Activated naive CD4-positive, alpha-beta T cell treated with anti-CD3 and anti-CD28 coated beads, Interleukin-2, amount 50 U/mL, for 24 hours (primary cell): ENCODE measurements around the gene NRG3.
"Not testable (repeated sequence)": the region's sequence is repeated elsewhere in the genome, so short reads cannot be mapped to it uniquely, and the experiment has no call there.

ENCODE experiments used
- H3K27ac Mint-ChIP-seq: one replicate; pipeline ENCODE4 v1.8.0; 2021; ENCODE audit warnings: mild to moderate bottlenecking, mixed read lengths
- H3K27me3 Mint-ChIP-seq: one replicate; pipeline ENCODE4 v1.8.0; 2021; ENCODE audit warnings: mixed read lengths
- H3K36me3 Mint-ChIP-seq: one replicate; pipeline ENCODE4 v1.8.0; 2021; ENCODE audit warnings: mixed read lengths
- H3K4me1 Mint-ChIP-seq: one replicate; pipeline ENCODE4 v1.8.0; 2021; ENCODE audit warnings: mixed read lengths
- H3K4me3 Mint-ChIP-seq: one replicate; pipeline ENCODE4 v1.8.0; 2021; ENCODE audit warnings: mild to moderate bottlenecking, mixed read lengths
- H3K9me3 Mint-ChIP-seq: one replicate; pipeline ENCODE4 v1.8.0; 2021; ENCODE audit warnings: mixed read lengths

Gene NRG3

GRCh38 chr10:82932451-82932850 lies 1057.5 kb downstream of the NRG3 start:
- H3K9me3 Mint-ChIP-seq: no peaks in the 10 kb centered on the region

GRCh38 chr10:82934429-82934828 lies 1059.4 kb downstream of the NRG3 start:
- no peaks in the 10 kb centered on the region for H3K36me3 Mint-ChIP-seq

More at GRCh38 chr10:82932451-82932850, 1057.5 kb downstream of the NRG3 start:
- Mint-ChIP-seq H3K4me3 (no peak overlapping the region), H3K27me3 (no peaks in the 10 kb centered on the region), H3K27ac (no peak overlapping the region), H3K4me1 (no peaks in the 10 kb centered on the region), H3K36me3 (no peaks in the 10 kb centered on the region)

GRCh38 chr10:82934947-82935346 lies 1060.0 kb downstream of the NRG3 start:
- H3K36me3 Mint-ChIP-seq: no peaks in the 10 kb centered on the region
- no peaks in the 10 kb centered on the region for H3K9me3 Mint-ChIP-seq
- no peak overlapping the region for H3K4me3 Mint-ChIP-seq

More at GRCh38 chr10:82934429-82934828, 1059.4 kb downstream of the NRG3 start:
- H3K4me1 Mint-ChIP-seq: no peaks in the 10 kb centered on the region
- H3K4me3 Mint-ChIP-seq: no peak overlapping the region
- no peaks in the 10 kb centered on the region for H3K27me3 Mint-ChIP-seq
- H3K27ac Mint-ChIP-seq: no peak overlapping the region
- no peaks in the 10 kb centered on the region for H3K9me3 Mint-ChIP-seq

GRCh38 chr10:82938331-82938730 lies 1063.3 kb downstream of the NRG3 start:
- Mint-ChIP-seq H3K9me3 (no peaks in the 10 kb centered on the region), H3K4me1 (no peaks in the 10 kb centered on the region), H3K36me3 (no peaks in the 10 kb centered on the region), H3K27ac (no peak overlapping the region), H3K27me3 (no peaks in the 10 kb centered on the region), H3K4me3 (no peak overlapping the region)

More at GRCh38 chr10:82934947-82935346, 1060.0 kb downstream of the NRG3 start:
- H3K4me1 Mint-ChIP-seq: no peaks in the 10 kb centered on the region
- H3K27ac Mint-ChIP-seq: no peak overlapping the region
- no peaks in the 10 kb centered on the region for H3K27me3 Mint-ChIP-seq

GRCh38 chr10:82942286-82943099 lies 1067.5 kb downstream of the NRG3 start:
- H3K4me1 Mint-ChIP-seq: no peaks in the 10 kb centered on the region
- no peaks in the 10 kb centered on the region for H3K36me3 Mint-ChIP-seq
- no peak overlapping the region for H3K4me3 Mint-ChIP-seq

GRCh38 chr10:82943142-82943541 lies 1068.1 kb downstream of the NRG3 start:
- Mint-ChIP-seq H3K27me3 (no peaks in the 10 kb centered on the region), H3K9me3 (peaks cover 4% of the 10 kb centered on the region), H3K4me1 (no peaks in the 10 kb centered on the region), H3K4me3 (no peak overlapping the region), H3K36me3 (no peaks in the 10 kb centered on the region), H3K27ac (no peak overlapping the region)

More at GRCh38 chr10:82942286-82943099, 1067.5 kb downstream of the NRG3 start:
- H3K27me3 Mint-ChIP-seq: no peaks in the 10 kb centered on the region
- H3K9me3 Mint-ChIP-seq: peaks cover 4% of the 10 kb centered on the region
- H3K27ac Mint-ChIP-seq: no peak overlapping the region

GRCh38 chr10:82949816-82950575 lies 1075.0 kb downstream of the NRG3 start:
- no peak overlapping the region for H3K27ac Mint-ChIP-seq
- H3K9me3 Mint-ChIP-seq: peaks cover 4% of the 10 kb centered on the region
- H3K36me3 Mint-ChIP-seq: no peaks in the 10 kb centered on the region

GRCh38 chr10:82953331-82953730 lies 1078.3 kb downstream of the NRG3 start:
- Mint-ChIP-seq H3K27me3 (no peaks in the 10 kb centered on the region), H3K36me3 (no peaks in the 10 kb centered on the region), H3K9me3 (no peaks in the 10 kb centered on the region), H3K4me1 (no peaks in the 10 kb centered on the region), H3K27ac (no peak overlapping the region), H3K4me3 (no peak overlapping the region)

More at GRCh38 chr10:82949816-82950575, 1075.0 kb downstream of the NRG3 start:
- Mint-ChIP-seq H3K27me3 (no peaks in the 10 kb centered on the region), H3K4me3 (no peak overlapping the region), H3K4me1 (no peaks in the 10 kb centered on the region)

- Mint-ChIP-seq H3K36me3 (no peaks in the 10 kb centered on the region), H3K9me3 (no peaks in the 10 kb centered on the region), H3K4me1 (no peaks in the 10 kb centered on the region), H3K4me3 (no peak overlapping the region), H3K27ac (no peak overlapping the region), H3K27me3 (no peaks in the 10 kb centered on the region)
These were observed 1078.9 kb downstream of the NRG3 start for GRCh38 chr10:82953909-82954308.

- not testable (repeated sequence) for H3K4me1 Mint-ChIP-seq, H3K27ac Mint-ChIP-seq, H3K4me3 Mint-ChIP-seq, H3K27me3 Mint-ChIP-seq, H3K9me3 Mint-ChIP-seq, H3K36me3 Mint-ChIP-seq
These were observed 1085.5 kb downstream of the NRG3 start for GRCh38 chr10:82960421-82961060.

- H3K27me3 Mint-ChIP-seq: no peaks in the 10 kb centered on the region
- no peaks in the 10 kb centered on the region for H3K36me3 Mint-ChIP-seq
- no peak overlapping the region for H3K4me3 Mint-ChIP-seq
- H3K9me3 Mint-ChIP-seq: no peaks in the 10 kb centered on the region
- no peak overlapping the region for H3K27ac Mint-ChIP-seq
- H3K4me1 Mint-ChIP-seq: no peaks in the 10 kb centered on the region
These were observed 1086.9 kb downstream of the NRG3 start for GRCh38 chr10:82961864-82962263.

- no peaks in the 10 kb centered on the region for H3K4me1 Mint-ChIP-seq
- H3K36me3 Mint-ChIP-seq: no peaks in the 10 kb centered on the region
- H3K9me3 Mint-ChIP-seq: no peaks in the 10 kb centered on the region
- no peak overlapping the region for H3K27ac Mint-ChIP-seq
- no peak overlapping the region for H3K4me3 Mint-ChIP-seq
- H3K27me3 Mint-ChIP-seq: no peaks in the 10 kb centered on the region
These were observed 1091.1 kb downstream of the NRG3 start for GRCh38 chr10:82966130-82966529.

- no peak overlapping the region for H3K4me3 Mint-ChIP-seq
- no peaks in the 10 kb centered on the region for H3K27me3 Mint-ChIP-seq
- H3K4me1 Mint-ChIP-seq: no peaks in the 10 kb centered on the region
- no peaks in the 10 kb centered on the region for H3K9me3 Mint-ChIP-seq
- no peak overlapping the region for H3K27ac Mint-ChIP-seq
- H3K36me3 Mint-ChIP-seq: no peaks in the 10 kb centered on the region
These were observed 1093.5 kb downstream of the NRG3 start for GRCh38 chr10:82968533-82968932.

- no peak overlapping the region for H3K4me3 Mint-ChIP-seq
- H3K36me3 Mint-ChIP-seq: no peaks in the 10 kb centered on the region
- no peaks in the 10 kb centered on the region for H3K27me3 Mint-ChIP-seq
- no peak overlapping the region for H3K27ac Mint-ChIP-seq
- H3K9me3 Mint-ChIP-seq: no peaks in the 10 kb centered on the region
- H3K4me1 Mint-ChIP-seq: no peaks in the 10 kb centered on the region
These were observed 1094.4 kb downstream of the NRG3 start for GRCh38 chr10:82969405-82969804.

- Mint-ChIP-seq H3K27me3 (no peaks in the 10 kb centered on the region), H3K9me3 (peaks cover 4% of the 10 kb centered on the region), H3K36me3 (no peaks in the 10 kb centered on the region)
These were observed 1105.3 kb downstream of the NRG3 start for GRCh38 chr10:82980321-82980720.

More at GRCh38 chr10:82980321-82980720, 1105.3 kb downstream of the NRG3 start:
- H3K27ac Mint-ChIP-seq: no peak overlapping the region
- no peak overlapping the region for H3K4me3 Mint-ChIP-seq
- no peaks in the 10 kb centered on the region for H3K4me1 Mint-ChIP-seq
